Measurements from ENCODE around the gene SYT4.
"Not testable (repeated sequence)": the region's sequence is repeated elsewhere in the genome, so short reads cannot be mapped to it uniquely, and the experiment has no call there.

SYT4 gene

DNA sequence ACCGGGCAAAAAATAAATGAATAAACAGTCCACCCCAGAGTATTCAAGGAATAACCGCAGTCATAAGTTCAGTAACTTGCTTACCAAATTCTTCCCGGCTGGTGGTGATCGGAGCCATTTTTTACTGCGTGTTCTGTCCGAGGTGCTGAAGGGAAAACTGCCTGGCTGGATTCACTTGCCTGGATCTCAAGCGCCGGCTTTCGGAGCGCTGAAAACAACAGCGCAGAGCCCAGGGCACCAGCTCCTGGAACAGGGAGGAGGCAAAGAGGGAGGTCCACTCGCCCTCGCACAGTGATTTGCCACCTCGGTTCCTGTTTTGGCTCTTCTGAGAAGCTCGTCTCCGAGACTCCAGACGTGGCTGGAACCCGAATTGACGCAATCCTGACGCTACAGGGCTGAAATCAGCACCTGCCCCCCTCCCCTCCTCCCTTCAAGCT is at the start of gene SYT4:
TSS of gene SYT4 (minus strand) at position 327 of the 437 bp plus-strand sequence. CDS start at position 118, 209 bp downstream.
- peak; percentile 59 for DNase-seq

DNA sequence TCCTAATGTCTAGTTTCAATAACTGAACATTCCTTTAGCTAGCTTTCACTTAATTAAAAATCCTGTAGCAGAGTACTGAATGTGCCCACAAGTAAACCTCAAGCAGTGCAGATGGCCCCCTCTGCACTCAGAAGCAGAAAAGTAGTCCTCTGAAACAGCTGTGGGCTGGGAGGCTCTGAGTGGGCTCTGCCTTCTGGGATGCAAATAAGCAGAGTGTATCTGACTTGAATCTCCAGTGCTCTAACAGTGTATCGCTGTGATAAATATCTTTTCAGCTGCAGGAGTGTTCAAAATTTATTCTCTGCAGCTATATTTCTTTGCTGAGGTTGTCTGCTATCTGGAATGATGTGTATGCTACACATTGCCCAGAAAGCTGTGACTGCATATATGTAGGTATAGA is 44.8 kb upstream of the SYT4 start:
- no peak for DNase-seq

DNA sequence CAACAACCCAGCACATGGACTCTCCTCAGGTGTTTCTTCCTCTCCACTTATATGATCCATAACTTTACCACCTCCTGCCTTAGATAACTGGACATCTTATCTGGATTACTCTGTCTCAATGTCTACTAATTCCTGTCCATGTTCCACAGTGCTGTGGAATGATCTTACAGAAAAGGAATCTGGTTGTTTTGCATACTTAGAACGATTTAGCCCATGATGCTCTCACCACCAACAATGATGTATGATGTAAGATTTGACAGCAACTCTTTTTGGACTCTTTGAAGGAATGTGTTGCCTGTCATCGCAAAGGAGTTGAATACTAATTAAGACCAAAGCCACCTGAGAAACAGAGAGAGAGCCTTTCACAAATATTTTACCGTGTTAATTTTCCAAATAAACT is 37.7 kb upstream of the SYT4 start:
- DNase-seq, result no peak

DNA sequence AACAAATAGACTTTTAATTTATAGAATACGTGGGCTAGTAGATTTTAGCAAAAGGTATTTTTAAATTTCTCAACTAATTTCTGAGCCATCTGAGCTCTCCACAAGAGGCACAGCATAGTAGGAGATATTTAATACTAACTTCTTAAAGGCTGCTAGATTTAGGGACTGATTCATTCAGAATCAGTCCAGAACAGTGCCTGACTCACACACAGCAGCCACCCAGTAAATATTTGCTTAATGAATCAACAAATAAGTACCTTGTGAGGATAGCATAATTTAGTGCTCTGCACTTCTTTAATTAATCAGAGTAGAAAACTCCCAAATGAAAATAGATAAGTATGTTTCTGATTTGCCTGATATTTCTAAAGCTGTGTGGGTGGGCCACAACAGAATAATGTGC is 35.6 kb upstream of the SYT4 start:
- no peak for DNase-seq

GRCh38 chr18:43310239-43310638 is 32.9 kb upstream of the SYT4 start:
- no peak for DNase-seq

- no peak for DNase-seq
These were observed 26.1 kb upstream of the SYT4 start for GRCh38 chr18:43303376-43303775.

- not testable (repeated sequence) for DNase-seq
These were observed 8.9 kb upstream of the SYT4 start for GRCh38 chr18:43286187-43286586.

- no peak for DNase-seq
These were observed 6.0 kb upstream of the SYT4 start for GRCh38 chr18:43283299-43283698.

- DNase-seq, result peak; percentile 86
These were observed 1.9 kb upstream of the SYT4 start for GRCh38 chr18:43279015-43279744.

DNA sequence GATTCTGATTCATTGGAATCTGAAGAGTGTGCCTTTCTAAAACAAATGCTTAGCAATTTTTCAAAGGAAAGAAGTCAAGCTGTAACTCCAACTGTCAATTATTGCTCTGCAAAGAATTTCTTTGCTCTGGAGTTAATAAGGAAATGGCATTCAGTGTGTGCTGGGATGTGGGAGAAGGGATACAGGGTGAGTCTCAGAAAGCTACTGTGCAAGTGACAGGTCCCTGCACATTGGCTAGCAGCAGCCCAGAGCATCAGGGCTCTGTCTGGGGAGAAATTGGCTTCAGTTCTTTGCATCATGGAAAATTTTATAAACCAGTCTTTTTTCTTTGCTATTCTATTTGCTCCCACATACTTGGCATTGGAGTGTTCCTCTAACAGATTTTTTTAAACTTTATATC is 1.1 kb upstream of the SYT4 start:
- DNase-seq, result no peak

DNA sequence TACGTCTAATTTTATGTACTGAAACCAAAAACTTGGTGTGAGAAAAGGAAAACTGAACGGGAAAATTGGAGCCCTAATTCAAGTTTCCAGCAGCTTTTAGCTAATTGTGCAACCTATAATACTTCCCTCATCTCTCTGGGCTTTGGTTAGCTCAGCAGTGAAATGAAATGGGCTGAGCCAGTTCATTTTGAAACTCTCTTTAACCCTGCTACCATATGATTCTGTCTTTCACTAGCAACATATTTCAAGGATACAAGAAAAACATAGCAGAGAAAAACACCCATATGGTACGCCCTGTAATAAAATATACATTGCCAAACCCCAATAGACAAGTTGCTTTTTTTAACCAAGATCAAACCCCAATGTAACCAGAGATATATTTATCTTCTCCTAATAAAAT is 799 bp downstream of the SYT4 start:
- DNase-seq, result no peak

- no peak for DNase-seq
These were observed 1.7 kb downstream of the SYT4 start for GRCh38 chr18:43275546-43275945.

DNA sequence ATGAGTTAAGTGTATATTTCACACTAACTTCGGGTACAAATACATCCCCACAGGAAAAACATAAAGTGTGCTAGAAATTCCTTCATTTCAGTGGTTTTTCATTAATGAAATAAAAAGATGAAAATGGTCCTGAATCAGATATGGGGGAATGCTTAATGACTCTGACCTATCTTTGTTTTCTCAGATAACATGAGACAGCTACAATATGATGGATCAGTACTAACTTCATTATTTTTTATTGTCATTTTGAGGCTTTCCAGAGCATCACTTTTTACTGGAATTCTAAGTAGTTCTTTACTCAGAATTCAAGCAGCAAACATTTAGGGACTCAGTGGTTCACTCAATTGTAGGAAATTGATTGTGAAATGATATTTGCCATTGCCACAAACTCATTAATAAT is 2.8 kb downstream of the SYT4 start:
- DNase-seq, result no peak

DNA sequence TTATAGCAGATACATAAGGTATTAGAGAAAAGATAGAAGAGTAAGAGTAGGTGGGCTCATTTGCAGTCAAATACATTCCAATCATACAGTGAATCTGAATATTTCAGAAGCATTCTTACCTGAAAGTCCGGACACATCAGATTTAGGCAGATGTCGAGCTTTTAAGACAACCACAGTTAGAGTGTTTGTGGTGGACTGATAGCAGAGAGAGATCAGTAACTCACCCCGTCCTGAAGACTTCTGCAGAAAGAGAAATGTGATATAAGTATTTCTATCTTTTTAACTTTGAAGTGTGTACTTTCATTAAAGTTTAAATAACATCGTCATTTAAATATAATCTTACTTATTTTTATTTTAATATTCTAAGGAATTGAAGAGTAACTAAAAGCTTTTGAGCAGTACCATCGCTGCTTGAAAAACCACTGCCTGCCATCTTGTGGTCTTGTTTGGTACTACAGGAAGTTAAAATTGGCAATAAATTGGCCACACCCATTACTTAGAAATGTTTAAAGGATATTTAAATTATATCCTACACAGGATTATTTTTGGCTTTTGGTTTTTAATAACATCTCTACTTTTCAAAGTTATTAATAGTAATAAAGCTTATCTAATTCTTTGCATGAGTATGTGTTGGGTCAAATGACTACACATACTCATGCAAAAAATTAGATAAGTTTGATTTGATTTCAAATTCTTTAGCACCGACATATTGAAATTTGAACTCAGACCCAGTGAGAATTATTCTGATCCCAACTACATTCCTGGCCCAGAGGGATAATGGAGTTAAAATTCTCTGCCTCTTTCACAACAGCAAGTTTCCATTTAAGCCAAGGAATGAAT is 5.5 kb downstream of the SYT4 start:
- peak; percentile 7 for DNase-seq

DNA sequence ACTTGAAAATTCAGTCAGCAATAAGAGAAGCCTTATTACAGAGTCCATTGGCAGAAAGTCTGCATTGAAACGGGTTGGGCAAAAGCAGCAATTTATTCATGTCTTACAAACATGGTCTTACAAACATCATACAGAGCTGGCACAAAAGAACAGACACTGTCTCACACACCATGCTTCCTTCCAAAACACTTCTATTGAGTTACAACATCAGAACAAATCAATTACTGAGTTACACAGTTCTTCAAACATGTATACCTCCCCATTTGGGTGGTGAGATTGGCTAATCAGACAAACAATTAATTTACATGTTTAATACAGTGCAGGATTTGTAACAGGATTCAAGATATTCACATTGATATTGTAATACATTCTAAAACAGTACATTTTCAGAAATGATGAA is 9.5 kb downstream of the SYT4 start:
- no peak for DNase-seq

DNA sequence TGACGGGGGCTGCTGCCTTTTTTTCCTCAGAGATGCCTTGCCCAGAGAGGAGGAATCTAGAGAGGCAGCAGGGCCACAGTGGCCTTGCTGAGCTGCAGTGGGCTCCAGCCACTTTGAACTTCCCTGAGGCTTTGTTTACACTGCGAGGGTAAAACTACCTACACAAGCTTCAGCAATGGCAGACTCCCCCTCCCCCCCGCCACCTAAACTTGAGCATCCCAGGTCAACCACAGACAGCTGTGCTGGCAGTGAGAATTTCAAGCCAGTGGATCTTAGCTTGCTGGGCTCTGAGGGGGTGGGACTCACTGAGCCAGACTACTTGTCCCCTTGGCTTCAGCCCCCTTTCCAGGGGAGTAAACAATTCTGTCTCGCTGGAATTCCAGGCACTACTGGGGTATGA is 11.8 kb downstream of the SYT4 start:
- no peak for DNase-seq

- DNase-seq, result no peak
These were observed 28.6 kb downstream of the SYT4 start for GRCh38 chr18:43248610-43249249.

GRCh38 chr18:43247944-43248343 is 29.3 kb downstream of the SYT4 start:
- no peak for DNase-seq

GRCh38 chr18:43238429-43238828 is 38.9 kb downstream of the SYT4 start:
- no peak for DNase-seq

DNA sequence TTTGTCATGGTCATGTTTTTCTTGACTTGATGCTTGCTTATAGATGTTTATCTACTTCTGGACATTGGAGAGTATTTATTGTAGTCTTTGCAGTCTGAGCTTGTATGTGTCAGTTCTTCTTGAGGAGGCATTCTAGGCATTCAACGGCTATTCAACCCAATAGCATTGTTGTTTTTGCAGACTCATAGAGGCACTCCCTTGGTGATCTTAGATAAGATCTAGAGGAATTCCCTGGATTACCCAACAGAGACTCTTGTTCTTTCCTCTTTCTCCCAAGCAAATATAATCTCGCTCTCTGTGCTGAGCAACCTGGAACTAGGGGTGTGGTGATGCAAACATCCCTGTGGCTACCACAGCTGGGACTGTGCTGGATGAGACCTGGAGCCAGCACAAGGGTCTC is 40.4 kb downstream of the SYT4 start:
- DNase-seq, result no peak

- DNase-seq, result no peak
These were observed 42.4 kb downstream of the SYT4 start for GRCh38 chr18:43234889-43235288.

- no peak for DNase-seq
These were observed 54.8 kb downstream of the SYT4 start for GRCh38 chr18:43222501-43222900.

DNA sequence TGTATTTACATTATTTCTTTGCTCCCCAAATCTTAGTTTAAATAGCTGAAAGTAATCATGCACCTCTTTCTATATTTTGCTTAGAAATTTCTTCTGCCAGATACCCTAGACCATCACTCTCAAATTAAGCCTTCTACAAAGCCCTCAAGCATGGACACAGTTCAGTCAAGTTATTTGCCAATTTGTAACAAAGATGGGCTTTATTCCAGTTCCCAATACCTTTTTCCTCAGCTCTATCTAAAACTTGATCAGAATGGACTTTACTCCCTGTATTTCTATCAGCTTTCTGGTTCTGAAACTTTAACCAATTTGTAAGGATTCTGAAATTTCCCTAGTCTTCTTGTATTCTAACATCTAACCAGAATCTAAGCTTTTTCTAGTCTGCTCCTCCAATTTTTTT is 56.6 kb downstream of the SYT4 start:
- DNase-seq, result no peak
